Fibroblast of skin of abdomen (primary cell): ENCODE measurements around the gene S100A16. TPM values are rescaled to one million over a fixed set of nuclear protein-coding genes. Genes with fewer than 3 reads are reported as not detected.
"Not testable (repeated sequence)": the region's sequence is repeated elsewhere in the genome, so short reads cannot be mapped to it uniquely, and the experiment has no call there.

Experiments used
- DNase-seq: peaks from one replicate; pipeline ENCODE4 v3.0.0-alpha.2; 2013
- polyA plus RNA-seq, 2 experiments: library from polyadenylated mRNA; unstranded; fragments of 120-200 nt; gene quantifications; one replicate each; pipeline ENCODE4 v1.2.1, GENCODE V29; 2013; ENCODE audit not compliant: insufficient read length in 2 of 2

S100A16 gene, protein sequence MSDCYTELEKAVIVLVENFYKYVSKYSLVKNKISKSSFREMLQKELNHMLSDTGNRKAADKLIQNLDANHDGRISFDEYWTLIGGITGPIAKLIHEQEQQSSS
- 223 TPM for polyA plus RNA-seq (2013, experiment 1 of 2; ENCODE audit: insufficient read length)
- polyA plus RNA-seq (2013, experiment 2 of 2; ENCODE audit: insufficient read length) = 235 TPM

DNA sequence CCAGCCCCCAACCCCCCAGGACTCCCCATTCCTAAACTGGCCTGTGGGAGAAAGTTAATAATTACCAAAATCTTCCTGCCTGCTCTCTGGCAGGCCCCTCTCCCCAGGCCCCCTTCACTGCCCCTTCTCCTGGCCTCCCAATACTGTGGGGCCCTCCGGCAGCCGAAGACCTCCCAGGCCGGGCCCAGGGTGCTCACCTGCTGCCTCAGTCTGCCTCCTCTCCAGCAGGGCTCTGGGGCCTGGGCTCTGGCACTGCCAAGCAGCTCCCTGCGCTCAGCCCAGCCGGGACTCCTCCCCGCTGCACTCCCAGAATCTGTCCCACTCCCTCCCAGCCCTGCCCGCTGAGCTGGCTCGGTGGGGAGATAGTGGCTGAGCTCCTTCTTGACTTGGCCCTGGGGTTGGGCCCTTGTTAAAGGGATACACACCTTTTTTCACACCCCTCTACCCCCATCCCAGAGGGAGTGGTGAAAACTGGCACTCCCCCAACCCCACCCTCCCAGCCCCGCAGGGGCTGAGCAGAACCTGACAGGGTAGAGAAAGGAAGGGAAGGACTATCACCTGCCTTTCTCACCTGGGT, at the start of gene S100A16:
S100A16 (minus strand) TSS at position 383 of the 577 bp plus-strand sequence. CDS start 4,986 bp downstream, outside the sequence.
- DNase-seq = peak; percentile 63

DNA sequence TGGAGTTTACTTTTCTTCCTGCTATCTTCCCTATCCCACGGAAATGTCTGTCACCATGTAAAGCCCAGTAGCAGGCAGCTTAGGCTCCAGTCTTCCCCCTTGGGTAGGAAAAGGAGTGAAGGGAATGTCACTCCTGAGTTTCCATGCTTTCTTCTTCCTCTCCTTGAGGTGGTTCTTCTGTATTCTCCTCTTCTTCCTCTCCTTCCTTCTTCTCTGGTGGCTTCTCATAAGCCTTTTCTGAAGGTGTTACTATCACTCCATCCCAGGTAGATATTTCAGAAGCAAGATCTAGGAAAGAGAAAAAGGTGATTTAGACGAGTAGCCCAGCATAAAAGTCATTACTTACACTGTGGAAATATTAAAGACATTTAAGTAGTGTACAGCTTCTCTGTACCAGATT, 49.3 kb upstream of the S100A16 start:
- no peak for DNase-seq

DNA sequence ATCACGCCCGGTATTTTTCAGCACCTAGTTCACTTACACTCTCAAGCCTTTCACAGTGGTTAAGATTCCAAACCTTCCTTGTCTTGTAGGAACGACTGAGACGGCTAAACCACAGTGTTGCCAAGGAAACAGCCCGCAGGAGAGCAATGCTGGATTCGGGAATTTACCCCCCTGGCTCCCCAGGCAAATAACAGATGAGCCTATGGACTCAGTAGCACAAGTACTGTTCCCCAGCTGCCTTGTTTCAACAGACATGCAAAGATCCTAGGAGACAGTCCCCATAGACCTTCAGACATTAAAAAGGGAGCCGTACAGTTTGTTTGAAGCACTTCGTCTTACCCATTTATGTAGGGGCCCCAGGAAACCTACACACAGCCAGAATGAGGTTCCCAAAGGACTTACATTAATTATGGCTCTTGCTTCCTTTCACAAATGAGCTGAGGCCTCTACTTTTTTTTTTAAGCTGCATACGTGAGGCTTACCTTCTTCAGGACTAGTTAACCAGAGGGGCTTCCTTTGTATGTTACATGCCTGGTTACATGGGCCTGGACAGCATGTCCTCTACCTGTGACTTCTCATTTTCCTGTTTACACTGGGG, 48.3 kb upstream of the S100A16 start:
- DNase-seq = peak; percentile 28

DNA sequence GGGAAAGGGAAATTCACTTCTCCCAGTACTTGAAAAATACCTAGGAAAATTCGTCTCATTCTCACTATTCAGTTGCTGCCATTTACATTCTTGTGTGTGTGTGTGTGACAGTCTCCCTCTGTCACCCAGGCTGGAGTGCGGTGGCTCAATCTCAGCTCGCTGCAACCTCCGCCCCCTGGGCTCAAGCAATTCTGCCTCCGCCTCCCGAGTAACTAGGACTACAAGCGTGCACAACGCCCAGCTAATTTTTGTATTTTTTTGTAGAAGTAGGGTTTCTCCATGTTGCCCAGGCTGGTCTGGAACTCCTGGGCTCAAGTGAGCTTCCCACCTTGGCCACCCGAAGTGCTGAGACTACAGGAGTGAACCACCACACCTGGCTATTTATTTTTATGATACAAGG, 46.7 kb upstream of the S100A16 start:
- DNase-seq = no peak

DNA sequence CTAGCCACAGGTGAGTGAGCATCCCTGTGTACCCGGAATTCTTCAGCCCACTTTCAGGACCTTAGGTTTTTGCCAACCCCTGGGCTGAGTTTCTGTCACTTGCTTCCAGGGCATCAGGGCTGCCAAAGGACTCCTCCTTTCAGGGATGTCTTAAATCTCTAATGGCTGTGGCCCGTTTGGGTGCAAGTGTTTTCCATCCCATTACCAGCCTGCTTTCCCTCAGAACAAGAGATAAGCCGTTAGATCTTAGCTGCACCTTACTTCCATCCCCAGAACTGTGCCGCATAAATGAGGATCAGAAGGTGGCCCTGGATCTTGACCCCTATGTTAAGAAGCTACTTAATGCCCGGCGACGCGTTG, 46.2 kb upstream of the S100A16 start:
- DNase-seq = no peak

DNA sequence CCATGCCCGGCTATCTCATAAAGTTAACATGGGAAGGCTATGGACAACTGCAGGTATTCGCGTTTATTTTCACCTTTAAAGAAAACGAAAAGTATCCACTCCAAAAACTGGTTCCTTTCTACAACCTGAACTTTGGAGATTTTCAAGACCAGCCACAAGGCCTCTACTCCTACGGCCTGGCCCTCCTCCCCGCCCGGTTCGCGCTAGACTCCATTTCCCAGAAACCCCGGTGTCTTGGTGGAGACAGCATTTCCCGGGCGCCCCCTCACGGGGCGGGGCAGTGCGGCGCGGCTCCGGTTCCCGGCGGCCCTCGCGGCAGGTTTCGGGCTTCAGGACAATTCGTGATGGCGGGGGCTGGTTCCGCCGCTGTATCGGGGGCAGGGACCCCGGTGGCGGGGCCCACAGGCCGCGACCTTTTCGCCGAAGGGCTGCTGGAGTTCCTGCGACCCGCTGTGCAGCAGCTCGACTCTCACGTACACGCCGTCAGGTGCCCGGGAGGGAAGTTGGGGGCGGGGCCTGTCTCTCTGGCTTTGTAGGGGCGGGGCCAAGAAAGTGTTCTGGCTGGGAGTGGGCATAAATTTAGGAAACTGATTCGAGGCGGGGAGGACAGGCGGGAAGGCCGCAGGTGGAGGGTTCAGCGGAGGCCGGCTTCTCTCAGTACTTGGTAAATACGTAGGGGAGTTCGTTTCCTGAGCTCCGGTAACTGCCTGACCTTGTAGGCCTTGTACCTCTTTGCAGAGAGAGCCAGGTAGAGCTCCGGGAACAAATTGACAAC, 45.6 kb upstream of the S100A16 start, which contains the start of gene SNAPIN:
SNAPIN (plus strand) TSS at position 304 of the 775 bp plus-strand sequence; CDS start at position 345, 41 bp downstream.
- DNase-seq = peak; percentile 87

DNA sequence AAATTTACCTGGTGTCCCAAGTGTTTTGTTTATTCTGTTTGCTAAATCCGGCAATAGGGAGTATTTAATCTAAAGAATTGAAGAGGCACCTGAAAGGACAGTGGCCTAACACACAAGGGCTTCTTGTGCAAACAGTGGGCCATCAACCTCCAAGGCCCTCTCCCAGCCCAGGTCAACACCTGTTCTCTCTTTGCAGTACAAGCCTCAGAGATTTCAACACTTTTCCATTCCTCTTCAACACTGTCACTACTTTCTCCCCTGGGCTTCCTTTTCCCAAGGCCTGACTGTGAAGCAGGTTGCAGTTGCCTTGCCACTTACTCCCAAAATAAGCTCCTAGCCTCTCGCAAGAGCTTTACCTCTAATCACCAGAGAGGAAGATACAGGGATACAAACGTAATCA, 42.4 kb upstream of the S100A16 start:
- no peak for DNase-seq

DNA sequence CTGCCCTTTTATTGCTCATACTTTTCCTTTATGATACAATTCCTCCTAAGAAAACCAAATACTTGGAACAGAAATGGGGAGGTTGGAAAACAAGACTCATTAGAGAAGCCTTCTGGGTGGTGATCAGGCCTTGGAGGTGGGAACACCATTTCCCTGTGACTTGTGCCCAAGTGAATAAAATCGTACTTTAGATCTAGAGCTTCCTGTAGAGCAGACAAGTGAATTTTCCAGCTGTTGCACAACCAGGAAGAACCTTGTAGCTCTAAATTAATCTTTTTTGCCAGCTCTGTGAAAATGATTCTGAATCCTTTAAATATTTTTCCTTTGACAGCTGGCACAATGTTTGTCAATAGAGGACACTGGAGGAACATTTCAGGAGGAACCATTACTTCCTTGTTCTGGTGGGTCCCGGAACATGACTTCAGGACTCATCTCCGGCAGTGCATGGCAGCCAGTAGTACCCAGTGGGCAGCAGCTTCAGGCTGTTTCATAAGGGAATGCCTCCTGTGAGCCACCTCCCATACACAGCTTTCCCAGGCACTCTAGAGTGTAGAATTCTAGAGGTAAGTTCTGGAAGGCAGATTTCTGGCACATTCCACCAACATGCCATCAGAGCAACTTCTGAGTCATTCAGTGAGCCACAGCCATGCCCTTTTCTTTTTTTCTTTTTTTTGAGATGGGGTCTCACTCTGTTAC, 40.0 kb upstream of the S100A16 start:
- DNase-seq = peak; percentile 44

DNA sequence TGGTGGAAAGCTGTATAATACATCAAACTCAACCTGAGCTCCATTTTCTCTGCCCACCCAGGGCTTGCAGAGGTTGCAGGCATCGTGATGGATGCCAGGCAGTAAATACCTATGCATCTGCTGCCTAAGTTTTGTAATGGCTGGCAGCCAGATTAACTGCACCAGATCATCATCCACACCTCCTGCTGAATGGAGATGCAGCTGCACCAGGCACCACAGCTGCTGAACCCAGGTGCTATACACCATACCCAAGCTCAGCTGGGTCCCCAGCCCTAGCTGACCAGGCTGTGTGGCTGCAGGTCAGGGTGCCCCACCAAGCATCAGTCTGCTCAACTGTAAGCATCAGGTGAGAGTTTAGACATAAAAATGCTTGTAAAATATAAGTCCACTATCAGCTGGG, 38.8 kb upstream of the S100A16 start:
- DNase-seq = no peak

DNA sequence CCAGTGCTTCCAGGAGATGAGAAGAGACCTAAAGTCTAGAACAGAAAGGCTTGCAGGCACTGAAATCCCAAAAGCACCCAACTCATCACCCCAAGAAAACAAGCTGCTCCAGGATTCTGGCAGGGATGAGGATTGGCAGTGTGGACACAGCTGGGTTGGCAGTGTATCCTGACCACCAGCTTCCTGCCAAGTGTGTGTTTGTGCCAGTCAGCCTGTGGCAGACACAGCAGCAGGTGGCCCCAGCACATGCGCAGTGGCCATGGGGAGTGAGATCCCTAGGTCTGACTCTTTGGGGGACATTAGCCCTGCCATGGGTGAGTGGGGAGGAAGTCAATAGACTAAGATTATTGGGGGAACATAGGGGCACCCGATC, 36.9 kb upstream of the S100A16 start:
- no peak for DNase-seq

DNA sequence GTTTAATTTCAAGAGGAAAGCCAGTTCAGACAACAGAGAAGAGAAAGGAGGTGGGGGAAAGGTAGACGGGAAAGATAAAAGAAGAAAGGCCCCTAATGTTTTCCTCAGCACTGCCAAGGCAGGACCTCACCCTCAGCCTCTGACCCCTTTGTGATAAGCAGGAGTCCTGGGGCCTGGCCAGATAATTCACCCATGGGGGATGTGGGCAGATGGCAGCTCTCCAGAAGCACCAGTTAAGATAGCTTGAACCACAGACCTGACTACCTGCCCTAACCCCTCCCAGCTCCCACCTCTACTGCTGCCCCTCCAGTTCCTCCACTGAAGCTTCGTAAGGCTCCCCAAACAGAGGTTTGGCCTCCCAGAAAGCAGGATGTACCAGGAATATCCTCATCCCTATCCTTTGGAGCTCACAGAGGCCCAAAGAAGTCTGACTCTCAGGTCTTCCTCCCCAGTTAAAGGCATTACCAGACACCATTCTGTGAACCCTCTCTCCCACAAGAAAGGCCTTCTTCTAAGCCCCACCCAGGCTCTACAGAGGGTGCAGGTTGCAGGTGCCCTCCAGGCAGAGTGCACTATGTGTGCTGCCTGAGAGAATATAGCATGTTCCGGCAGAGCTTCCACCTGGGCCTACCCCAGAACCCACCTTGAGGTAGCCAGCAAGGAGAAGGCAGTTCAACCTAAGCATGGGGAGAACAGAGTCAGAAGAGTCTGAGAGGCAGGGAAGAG, 36.4 kb upstream of the S100A16 start:
- no peak for DNase-seq

DNA sequence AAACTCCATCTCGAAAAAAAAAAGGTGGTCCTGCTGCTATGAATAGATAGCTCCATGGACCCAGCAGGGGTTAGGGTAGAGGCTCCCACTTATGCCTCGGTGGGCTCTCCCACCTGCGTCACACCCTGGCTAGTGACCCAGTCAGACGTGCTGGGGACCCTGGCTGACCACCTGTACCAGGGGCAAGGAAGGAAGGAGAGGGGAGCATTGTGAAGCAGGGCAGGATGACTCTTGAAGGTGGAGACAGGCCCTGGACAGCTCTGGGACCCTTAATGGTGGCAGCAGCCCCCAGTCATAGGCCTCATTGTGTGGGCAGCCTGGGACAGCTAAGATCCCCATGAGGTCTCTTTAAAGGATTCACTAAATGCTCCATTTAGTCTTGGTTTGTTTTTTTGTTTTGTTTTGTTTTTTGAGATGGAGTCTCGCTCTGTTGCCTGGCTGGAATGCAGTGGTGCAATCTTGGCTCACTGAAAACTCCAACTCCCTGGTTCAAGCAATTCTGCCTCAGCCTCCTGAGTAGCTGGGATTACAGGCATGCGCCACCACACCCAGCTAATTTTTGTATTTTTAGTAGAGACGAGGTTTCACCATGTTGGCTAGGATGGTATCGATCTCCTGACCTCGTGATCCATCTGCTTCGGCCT, 35.2 kb upstream of the S100A16 start:
- no peak for DNase-seq

DNA sequence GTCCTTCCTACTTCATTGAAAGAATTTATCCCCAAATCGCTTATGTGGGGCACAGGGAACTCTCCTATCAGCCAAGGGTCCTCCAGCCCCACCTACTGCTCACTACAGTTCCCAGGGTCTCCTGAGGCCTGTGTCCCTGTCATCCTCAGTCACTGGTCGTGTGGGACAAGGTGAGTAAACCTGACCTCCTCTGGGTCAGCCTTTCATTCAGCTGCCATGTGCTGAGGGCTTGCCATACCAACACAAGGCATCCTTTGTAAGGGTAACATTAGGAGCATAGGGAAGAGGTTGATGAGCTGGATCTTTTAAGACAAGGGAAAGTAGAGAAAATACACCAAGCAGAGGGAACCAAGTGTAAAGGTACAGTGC, 34.4 kb upstream of the S100A16 start:
- no peak for DNase-seq

DNA sequence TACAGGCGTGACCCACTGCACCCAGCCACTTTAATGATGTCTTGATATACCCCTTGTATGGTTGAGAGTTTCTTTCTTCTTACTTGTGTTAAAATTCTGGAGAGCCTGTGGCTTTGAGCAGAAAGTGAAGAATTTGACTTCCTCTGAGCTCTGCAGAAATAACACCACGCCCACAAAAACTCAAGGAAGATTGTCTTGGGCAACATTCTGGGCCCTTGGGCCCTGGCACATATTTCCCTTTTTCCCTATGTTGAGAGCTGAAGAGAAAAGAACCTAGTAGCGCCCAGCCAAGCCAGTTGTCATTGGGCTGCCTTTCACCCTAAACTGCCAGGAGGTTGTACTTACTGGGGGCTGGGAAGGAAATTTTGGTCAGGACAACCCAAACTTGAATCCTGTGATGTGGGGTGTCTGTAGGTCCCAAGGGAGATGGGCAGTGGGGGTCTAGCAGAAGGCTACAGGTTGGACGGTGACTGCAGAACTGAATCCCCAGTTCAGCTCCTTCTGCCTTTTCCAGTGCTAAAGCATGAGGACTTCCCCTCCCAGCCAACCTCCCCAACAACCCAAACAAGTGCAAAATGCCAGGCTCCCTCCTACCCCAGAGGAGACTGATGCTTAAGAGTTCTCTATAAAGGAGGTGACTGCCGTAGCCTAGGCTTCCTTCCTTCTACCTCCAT, 33.9 kb upstream of the S100A16 start:
- no peak for DNase-seq

DNA sequence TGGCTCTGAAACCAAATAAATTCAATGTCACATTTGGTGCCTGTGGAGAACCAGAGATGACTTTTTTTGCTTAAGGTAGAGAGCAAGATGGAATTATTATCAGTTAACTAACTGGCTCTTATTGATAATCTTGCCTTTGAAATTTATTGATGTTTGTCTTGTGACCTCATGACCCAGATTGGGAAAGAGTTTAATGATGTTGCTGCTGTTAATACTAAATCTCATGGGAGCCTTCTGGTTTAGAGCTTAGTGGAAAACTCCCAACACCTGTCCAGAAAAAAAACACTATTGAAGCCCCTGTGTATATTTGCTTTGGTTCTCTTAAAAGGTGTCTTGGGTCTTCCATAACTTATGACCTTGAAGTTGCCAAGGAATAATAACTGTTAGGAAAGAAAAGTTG, 30.9 kb upstream of the S100A16 start:
- DNase-seq = no peak

DNA sequence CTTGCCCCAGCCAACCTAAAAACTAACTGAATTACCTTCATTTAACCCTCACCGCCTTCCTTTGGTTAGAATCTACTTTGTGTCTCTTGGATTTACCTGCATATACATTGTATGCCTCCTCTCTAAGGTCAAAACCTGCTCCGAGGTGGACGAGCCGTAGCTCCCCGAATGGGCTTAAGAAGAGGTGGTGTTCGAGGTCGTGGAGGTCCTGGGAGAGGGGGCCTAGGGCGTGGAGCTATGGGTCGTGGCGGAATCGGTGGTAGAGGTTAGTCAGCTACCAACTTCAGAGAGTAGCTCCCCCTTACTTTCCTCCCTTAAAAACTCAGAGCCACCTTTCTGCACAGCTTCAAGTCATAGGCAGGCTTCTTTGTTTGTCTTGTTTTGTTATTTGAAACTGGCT, 30.2 kb upstream of the S100A16 start:
- no peak for DNase-seq

DNA sequence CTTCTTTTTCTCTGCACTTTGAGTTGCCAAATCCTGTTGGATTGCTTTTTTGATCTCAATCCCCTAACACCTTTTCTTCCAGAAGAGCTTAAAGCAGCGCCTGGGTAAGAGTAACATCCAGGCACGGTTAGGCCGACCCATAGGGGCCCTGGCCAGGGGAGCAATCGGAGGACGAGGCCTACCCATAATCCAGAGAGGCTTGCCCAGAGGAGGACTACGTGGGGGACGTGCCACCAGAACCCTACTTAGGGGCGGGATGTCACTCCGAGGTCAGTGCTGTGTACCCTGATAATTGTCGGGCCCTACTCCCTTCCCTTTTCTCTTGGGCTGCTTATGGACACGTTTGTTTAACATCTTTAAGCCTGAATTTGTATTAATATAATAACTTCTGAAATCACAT, 29.2 kb upstream of the S100A16 start:
- no peak for DNase-seq

DNA sequence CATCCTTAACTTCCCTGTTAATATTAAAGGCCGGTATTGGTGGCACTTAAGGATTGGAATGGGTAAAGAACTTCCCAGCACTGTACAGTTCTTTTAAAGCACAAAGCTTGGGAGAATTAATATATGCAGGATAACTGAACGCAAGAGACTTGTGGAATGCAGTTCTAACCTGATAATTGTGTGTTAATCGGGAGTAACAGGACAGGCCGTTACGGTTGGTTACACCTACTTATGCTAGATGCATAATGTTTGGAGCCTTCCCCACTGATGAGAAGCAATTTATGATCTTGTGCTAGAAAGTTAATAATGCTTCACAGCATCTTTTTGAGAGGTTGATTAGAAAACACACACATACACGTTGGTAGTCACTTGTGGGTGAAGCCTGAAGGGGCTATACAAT, 27.9 kb upstream of the S100A16 start:
- DNase-seq = no peak

DNA sequence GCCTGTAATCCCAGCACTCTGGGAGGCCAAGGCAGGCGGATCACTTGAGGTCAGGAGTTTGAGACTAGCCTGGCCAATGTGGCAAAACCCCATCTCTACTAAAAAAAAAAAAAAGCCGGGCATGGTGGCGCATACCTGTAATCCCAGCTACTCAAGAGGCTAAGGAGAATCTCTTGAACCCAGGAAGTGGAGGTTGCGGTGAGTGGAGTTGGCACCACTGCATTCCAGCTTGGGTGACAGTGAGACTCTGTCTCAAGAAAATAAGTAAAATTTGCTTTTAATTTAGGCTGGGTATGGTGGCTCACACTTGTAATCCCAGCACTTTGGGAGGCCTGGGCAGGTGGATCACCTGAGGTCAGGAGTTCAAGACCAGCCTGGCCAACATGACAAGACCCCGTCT, 27.3 kb upstream of the S100A16 start:
- DNase-seq = not testable (repeated sequence)

DNA sequence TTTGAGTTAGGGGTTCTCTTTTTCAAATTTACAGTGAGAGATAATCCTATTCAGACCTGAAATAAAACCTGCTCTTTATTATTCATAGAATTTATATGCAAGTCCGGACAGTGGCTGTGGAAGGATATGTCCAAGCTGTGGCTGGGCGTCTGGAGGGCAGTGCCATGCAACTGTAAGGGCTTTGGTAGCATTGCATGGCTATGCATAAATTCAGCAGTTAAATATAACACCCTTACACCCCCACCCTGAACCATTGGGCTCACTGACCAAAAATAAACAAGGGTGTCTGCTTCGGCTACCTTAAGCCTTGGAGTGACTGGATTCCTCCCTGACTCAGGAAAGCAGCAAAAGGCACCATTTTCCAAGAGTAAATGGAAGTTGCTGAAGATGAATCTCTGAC, 26.3 kb upstream of the S100A16 start:
- no peak for DNase-seq

DNA sequence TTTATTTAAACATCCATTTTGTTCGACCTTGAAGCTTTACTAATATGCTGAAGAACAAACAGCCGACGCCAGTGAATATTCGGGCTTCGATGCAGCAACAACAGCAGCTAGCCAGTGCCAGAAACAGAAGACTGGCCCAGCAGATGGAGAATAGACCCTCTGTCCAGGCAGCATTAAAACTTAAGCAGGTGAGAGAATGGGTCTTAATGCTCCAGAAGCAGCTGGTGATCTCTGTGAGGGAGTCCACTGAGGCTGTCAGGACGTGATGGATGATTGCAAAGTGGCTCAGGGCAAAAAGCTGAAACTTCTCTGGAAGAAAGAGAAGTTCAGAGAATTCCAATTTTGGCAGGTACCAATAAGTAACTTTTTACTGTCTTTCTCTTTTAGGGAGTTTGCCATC, 25.3 kb upstream of the S100A16 start:
- no peak for DNase-seq
